Measurements from ENCODE around the gene EFEMP1. TPM values are rescaled to one million over a fixed set of nuclear protein-coding genes. Genes with fewer than 3 reads are reported as not detected.

The EFEMP1 gene
- total and polyA plus RNA-seq, 2 of the 13 experiments (the other 11 are each of a cell fraction or from before 2014, with no cell fraction given), result not detected

- WGBS (ENCODE audit: low lambda C conversion rate), result 19% methylated on average over 1 of the region's 1 CpG
- BruUV-seq (replicated peaks), result no TSS peak
- in situ Hi-C loops (cut with HindIII; ENCODE audit: extremely low pct_ligation_motif_present, low pct_unique_long_range_greater_than_20kb), result no loop called here
- Histone ChIP-seq H3K4me1 (ENCODE audit: insufficient read depth, low read length) (no peaks in the 10 kb centered on the region), H3K4me2 (ENCODE audit: low read depth, low read length) (no peak overlapping the region), H2AFZ (ENCODE audit: low read length) (no peak overlapping the region), H3K27ac (ENCODE audit: extremely low read length, insufficient read depth, low read length) (no peak overlapping the region), H3K79me2 (ENCODE audit: insufficient read depth, low read length) (no peaks in the 10 kb centered on the region), H3K9ac (ENCODE audit: insufficient read depth, low read depth, low read length) (no peak overlapping the region), H3K4me3 (replicated peaks in 1 of 3; ENCODE audit: insufficient read depth in 1 of 3, low read depth in 2 of 3, low read length in 3 of 3) (no peak overlapping the region), H3K9me3 (ENCODE audit: low read length) (no peaks in the 10 kb centered on the region), H3K36me3 (replicated peaks in 1 of 2; ENCODE audit: control insufficient read depth in 1 of 2, insufficient read depth in 2 of 2, low read length in 2 of 2) (no peaks in the 10 kb centered on the region), H3K27me3 (ENCODE audit: control insufficient read depth in 1 of 2, insufficient read depth in 2 of 2, low read length in 2 of 2) (peaks cover 4 to 25% of the 10 kb centered on the region in 2 experiments), H4K20me1 (ENCODE audit: insufficient read depth, low read length) (no peaks in the 10 kb centered on the region)
- intact Hi-C loops (cut with micrococcal nuclease; ENCODE audit: unreplicated experiment), result no loop called here
- ChIA-PET CTCF (ENCODE audit: low intra/inter-chr PET ratio, low total read pairs) (no interaction called here), POLR2A (no interaction called here)
- ATAC-seq, result no peak
- no peak for FAIRE-seq
- TF ChIP-seq ERF (CRISPR knock-in tag; IDR thresholded peaks at IDR 0.05), result no peak
- TF ChIP-seq IKZF1 (IDR thresholded peaks at IDR 0.05), result no peak
- TF ChIP-seq CEBPB (IDR thresholded peaks at IDR 0.05; ENCODE audit: borderline replicate concordance, low read depth, low read length), result peak; percentile 41; the same call in 1 of the 2 replicates
- TF ChIP-seq FOSL2 (CRISPR knock-in tag; IDR thresholded peaks at IDR 0.05), result no peak
- no peak for TF ChIP-seq PBX2 (CRISPR knock-in tag; IDR thresholded peaks at IDR 0.05)
- DNase-seq (ENCODE audit: low spot score), result no peak
These were observed 3.4 kb upstream of the EFEMP1 start for GRCh38 chr2:55926974-55927373.

GRCh38 chr2:55926246-55926645 lies 2.7 kb upstream of the EFEMP1 start:
- Histone ChIP-seq H3K4me3 (replicated peaks in 1 of 3; ENCODE audit: insufficient read depth in 1 of 3, low read depth in 2 of 3, low read length in 3 of 3) (no peak overlapping the region), H3K27me3 (ENCODE audit: control insufficient read depth in 1 of 2, insufficient read depth in 2 of 2, low read length in 2 of 2) (peaks cover 4 to 27% of the 10 kb centered on the region in 2 experiments), H3K9ac (ENCODE audit: insufficient read depth, low read depth, low read length) (no peak overlapping the region), H3K79me2 (ENCODE audit: insufficient read depth, low read length) (no peaks in the 10 kb centered on the region), H3K27ac (ENCODE audit: extremely low read length, insufficient read depth, low read length) (no peak overlapping the region), H2AFZ (ENCODE audit: low read length) (no peak overlapping the region), H3K9me3 (ENCODE audit: low read length) (no peaks in the 10 kb centered on the region), H3K36me3 (replicated peaks in 1 of 2; ENCODE audit: control insufficient read depth in 1 of 2, insufficient read depth in 2 of 2, low read length in 2 of 2) (no peaks in the 10 kb centered on the region), H3K4me2 (ENCODE audit: low read depth, low read length) (no peak overlapping the region), H4K20me1 (ENCODE audit: insufficient read depth, low read length) (no peaks in the 10 kb centered on the region), H3K4me1 (ENCODE audit: insufficient read depth, low read length) (no peaks in the 10 kb centered on the region)
- no peak for FAIRE-seq
- intact Hi-C loops (cut with micrococcal nuclease; ENCODE audit: unreplicated experiment) (no loop called here), in situ Hi-C loops (cut with HindIII; ENCODE audit: extremely low pct_ligation_motif_present, low pct_unique_long_range_greater_than_20kb) (no loop called here)
- ChIA-PET POLR2A (no interaction called here), CTCF (ENCODE audit: low intra/inter-chr PET ratio, low total read pairs) (no interaction called here)
- BruUV-seq (replicated peaks), result no TSS peak
- no peak for ATAC-seq
- 0% methylated on average over 1 of the region's 1 CpG for WGBS (ENCODE audit: low lambda C conversion rate)
- no peak for DNase-seq (ENCODE audit: low spot score)
- TF ChIP-seq ZNF501 (CRISPR knock-in tag; IDR thresholded peaks at IDR 0.05) (no peak), ZSCAN21 (CRISPR knock-in tag; IDR thresholded peaks at IDR 0.05; ENCODE audit: borderline replicate concordance) (no peak), EP300 (IDR thresholded peaks at IDR 0.05; ENCODE audit: low read depth in 2 of 2, low read length in 2 of 2) (no peak), EP300 (CRISPR knock-in tag; IDR thresholded peaks at IDR 0.05; ENCODE audit: borderline replicate concordance) (no peak), REL (CRISPR knock-in tag; conservative IDR thresholded peaks at IDR 0.05) (no peak), ZNF10 (CRISPR knock-in tag; IDR thresholded peaks at IDR 0.05; ENCODE audit: borderline replicate concordance, low read depth) (no peak), ZFAT (CRISPR knock-in tag; conservative IDR thresholded peaks at IDR 0.05) (no peak), JUND (CRISPR knock-in tag; IDR thresholded peaks at IDR 0.05) (no peak), ZNF569 (CRISPR knock-in tag; IDR thresholded peaks at IDR 0.05; ENCODE audit: borderline replicate concordance) (no peak), ZNF83 (CRISPR knock-in tag; IDR thresholded peaks at IDR 0.05; ENCODE audit: borderline replicate concordance) (no peak), TBP (CRISPR knock-in tag; IDR thresholded peaks at IDR 0.05) (no peak)
- TF ChIP-seq, protein P1, sequence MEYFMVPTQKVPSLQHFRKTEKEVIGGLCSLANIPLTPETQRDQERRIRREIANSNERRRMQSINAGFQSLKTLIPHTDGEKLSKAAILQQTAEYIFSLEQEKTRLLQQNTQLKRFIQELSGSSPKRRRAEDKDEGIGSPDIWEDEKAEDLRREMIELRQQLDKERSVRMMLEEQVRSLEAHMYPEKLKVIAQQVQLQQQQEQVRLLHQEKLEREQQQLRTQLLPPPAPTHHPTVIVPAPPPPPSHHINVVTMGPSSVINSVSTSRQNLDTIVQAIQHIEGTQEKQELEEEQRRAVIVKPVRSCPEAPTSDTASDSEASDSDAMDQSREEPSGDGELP (IDR thresholded peaks at IDR 0.05; ENCODE audit: borderline replicate concordance, low read depth), result no peak
- TF ChIP-seq, protein P2, sequence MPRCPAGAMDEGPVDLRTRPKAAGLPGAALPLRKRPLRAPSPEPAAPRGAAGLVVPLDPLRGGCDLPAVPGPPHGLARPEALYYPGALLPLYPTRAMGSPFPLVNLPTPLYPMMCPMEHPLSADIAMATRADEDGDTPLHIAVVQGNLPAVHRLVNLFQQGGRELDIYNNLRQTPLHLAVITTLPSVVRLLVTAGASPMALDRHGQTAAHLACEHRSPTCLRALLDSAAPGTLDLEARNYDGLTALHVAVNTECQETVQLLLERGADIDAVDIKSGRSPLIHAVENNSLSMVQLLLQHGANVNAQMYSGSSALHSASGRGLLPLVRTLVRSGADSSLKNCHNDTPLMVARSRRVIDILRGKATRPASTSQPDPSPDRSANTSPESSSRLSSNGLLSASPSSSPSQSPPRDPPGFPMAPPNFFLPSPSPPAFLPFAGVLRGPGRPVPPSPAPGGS (CRISPR knock-in tag; IDR thresholded peaks at IDR 0.05), result no peak
